Urinary bladder (tissue), 4 donors: Measurements from ENCODE around the gene NACC1. TPM values are rescaled to one million over a fixed set of nuclear protein-coding genes. Genes with fewer than 3 reads are reported as not detected.
"Not testable (repeated sequence)": the region's sequence is repeated elsewhere in the genome, so short reads cannot be mapped to it uniquely, and the experiment has no call there.

Source experiments
- DNase-seq: peaks from one replicate; pipeline ENCODE4 v3.0.0-alpha.2; 2015; ENCODE audit errors: extremely low spot score
- H3K27ac ChIP-seq: one replicate; pipeline ENCODE4 v1.5.1; 2013; ENCODE audit warnings: low read depth, mild to moderate bottlenecking, moderate library complexity
- H3K36me3 ChIP-seq: one replicate; pipeline ENCODE4 v1.6.1; 2013; ENCODE audit warnings: mild to moderate bottlenecking, moderate library complexity; ENCODE audit not compliant: insufficient read depth
- H3K4me1 ChIP-seq: one replicate; pipeline ENCODE4 v1.6.1; 2013; ENCODE audit warnings: mild to moderate bottlenecking, moderate library complexity; ENCODE audit not compliant: insufficient read depth
- H3K4me3 ChIP-seq: one replicate; pipeline ENCODE4 v1.5.1; 2013; ENCODE audit warnings: low read depth, low read length
- WGBS: extraction: QIAGEN DNeasy Blood & Tissue Kit; methylation state at CpG from one replicate; pipeline ENCODE4 v1.1.7; 2013; 5-methylcytosine and 5-hydroxymethylcytosine counted together
- polyA plus RNA-seq: library from polyadenylated mRNA; stranded (reverse); fragments of 200-250 nt; gene quantifications from one replicate; pipeline ENCODE4 v1.2.3, GENCODE V29; 2013
- total RNA-seq: library from RNA; depleted of rRNA; stranded (reverse); fragments of >200 nt; gene quantifications from one replicate; pipeline ENCODE4 v1.2.3, GENCODE V29; 2014
- donor health status: healthy with polysubstance abuse.
- donor health status: healthy.

NACC1 gene
- total and polyA plus RNA-seq, 2 donors, result 10.2 to 25.7 TPM

- Histone ChIP-seq H3K4me1 (no peaks in the 10 kb centered on the region), H3K27ac (peak overlapping the region; percentile 91), H3K36me3 (no peaks in the 10 kb centered on the region), H3K4me3 (peak overlapping the region; percentile 28)
- whole genome bisulfite sequencing, result 13% methylated on average over 55 of the region's 55 CpGs
- peak; percentile 40 for DNase-seq
Measured at GRCh38 chr19:13155472-13156359, 37.7 kb downstream of the NACC1 start.

GRCh38 chr19:13159713-13160112, 41.6 kb downstream of the NACC1 start:
- Histone ChIP-seq H3K4me3 (no peak overlapping the region), H3K27ac (no peak overlapping the region), H3K4me1 (peaks cover 5% of the 10 kb centered on the region), H3K36me3 (no peaks in the 10 kb centered on the region)
- no peak for DNase-seq
- 94% methylated on average over 3 of the region's 3 CpGs for WGBS

- Histone ChIP-seq H3K36me3 (no peaks in the 10 kb centered on the region), H3K4me3 (no peak overlapping the region), H3K27ac (no peak overlapping the region), H3K4me1 (peaks cover 5% of the 10 kb centered on the region)
- DNase-seq, result no peak
- WGBS, result 75% methylated on average over 1 of the region's 1 CpG
Measured at GRCh38 chr19:13160557-13160956, 42.5 kb downstream of the NACC1 start.

- H3K27ac ChIP-seq, result peak overlapping the region; percentile 86
- 2% methylated on average over 58 of the region's 58 CpGs for WGBS
- H3K4me3 ChIP-seq, result peak overlapping the region; percentile 23
- H3K4me1 ChIP-seq, result peaks cover 5% of the 10 kb centered on the region
- DNase-seq, result peak; percentile 94
- no peaks in the 10 kb centered on the region for H3K36me3 ChIP-seq
Measured at GRCh38 chr19:13162724-13163608, 44.9 kb downstream of the NACC1 start.

DNA sequence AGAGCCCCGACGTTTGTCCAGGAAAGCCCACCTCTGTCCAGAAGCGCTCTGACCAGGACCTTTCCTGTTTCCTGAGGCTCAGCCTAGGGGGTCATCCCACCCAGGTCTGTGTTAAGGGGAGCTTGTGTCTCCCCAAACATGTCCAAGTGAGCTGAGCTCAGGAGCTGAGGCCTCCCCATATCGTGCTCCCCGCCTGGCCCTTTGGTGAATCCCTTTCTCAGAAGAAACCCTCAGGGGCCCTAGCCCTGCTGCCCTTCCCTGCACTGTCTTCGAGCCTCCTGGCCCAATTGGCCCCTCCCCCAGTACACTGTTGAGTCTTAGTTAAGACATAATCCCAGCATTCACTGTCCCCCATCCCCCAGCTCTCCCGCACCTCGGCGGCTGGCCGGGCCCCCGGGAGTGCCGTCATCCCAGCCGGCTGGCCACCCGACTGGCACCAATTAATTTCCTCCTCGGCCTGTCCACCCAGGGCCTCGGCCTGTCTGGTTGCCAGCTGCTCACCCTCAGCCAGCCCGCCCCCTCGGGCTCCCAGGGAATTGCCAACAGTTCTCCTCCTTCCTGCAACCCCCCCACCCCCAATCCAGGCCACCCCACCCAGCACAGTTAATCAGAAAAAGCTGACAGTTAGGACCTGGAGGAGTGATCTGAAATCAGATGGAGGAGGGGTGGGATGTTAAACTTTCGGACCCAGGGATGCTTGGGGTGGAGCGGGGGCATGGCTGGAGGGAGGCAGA, 45.7 kb downstream of the NACC1 start:
- WGBS, result 4% methylated on average over 20 of the region's 20 CpGs
- Histone ChIP-seq H3K4me3 (peak overlapping the region; percentile 11), H3K36me3 (no peaks in the 10 kb centered on the region), H3K4me1 (peaks cover 5% of the 10 kb centered on the region), H3K27ac (peak overlapping the region; percentile 81)
- DNase-seq, result peak; percentile 55

DNA sequence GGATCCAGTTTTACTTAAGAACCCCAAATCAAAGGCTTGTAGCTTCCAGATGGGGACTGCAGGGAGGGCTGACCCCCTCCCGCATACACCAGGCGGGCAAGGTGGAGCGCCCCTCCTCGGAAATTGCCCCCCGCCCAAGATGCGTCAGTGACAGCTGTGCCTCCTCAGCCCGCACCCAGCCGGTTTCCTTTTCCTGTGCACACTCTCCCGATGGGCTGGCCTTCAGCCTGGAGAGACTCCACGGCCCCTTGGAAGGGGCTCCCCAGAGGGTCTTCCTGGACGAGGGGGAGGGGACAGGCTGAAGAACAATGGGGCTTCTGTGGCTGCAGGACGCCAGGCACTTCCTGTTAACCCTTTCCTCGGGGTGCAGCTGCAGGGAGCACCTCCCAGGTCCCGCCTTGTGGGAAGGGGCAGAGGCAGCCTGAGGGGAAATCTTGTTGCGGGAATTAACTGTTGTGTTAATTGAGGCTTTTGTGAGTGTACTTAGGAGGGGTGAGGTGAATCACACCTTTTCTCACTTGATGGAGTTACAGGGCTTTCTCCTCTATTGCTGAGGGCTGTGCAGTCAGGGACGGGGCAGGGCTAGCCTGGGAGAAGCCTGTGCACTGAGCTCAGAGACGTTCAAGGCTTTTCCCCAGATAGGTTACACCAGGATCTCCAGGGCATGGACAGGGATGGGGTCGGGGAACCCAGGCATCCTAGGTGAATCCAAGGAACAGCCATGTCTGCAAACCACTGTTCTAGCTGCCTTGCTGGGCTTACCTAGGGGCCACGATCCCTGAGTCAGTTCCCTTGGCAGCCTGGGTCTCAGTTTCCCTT, 46.5 kb downstream of the NACC1 start:
- H3K27ac ChIP-seq, result peak overlapping the region; percentile 81
- no peaks in the 10 kb centered on the region for H3K36me3 ChIP-seq
- DNase-seq, result peak; percentile 86
- peaks cover 5% of the 10 kb centered on the region for H3K4me1 ChIP-seq
- 22% methylated on average over 19 of the region's 19 CpGs for WGBS
- peak overlapping the region; percentile 11 for H3K4me3 ChIP-seq

- H3K27ac ChIP-seq, result peak overlapping the region; percentile 81
- no peak for DNase-seq
- WGBS, result 78% methylated on average over 19 of the region's 19 CpGs
- H3K36me3 ChIP-seq, result no peaks in the 10 kb centered on the region
- H3K4me3 ChIP-seq, result no peak overlapping the region
- peaks cover 5% of the 10 kb centered on the region for H3K4me1 ChIP-seq
Measured at GRCh38 chr19:13165162-13165997, 47.3 kb downstream of the NACC1 start.

DNA sequence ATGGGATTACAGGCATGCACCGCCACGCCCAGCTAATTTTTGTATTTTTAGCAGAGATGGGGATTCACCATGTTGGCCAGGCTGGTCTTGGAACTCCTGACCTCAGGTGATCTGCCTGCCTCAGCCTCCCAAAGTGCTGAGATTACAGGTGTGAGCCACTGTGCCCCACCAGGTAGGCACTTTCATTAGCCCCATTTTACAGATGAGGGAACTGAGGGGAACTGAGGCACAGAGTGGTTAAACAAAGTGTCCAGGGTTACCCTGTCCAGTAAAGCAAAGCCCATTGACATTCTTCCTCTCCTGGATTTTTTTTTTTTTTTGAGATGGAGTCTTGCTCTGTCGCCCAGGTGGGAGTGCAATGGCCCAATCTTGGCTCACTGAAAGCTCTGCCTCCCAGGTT, 48.1 kb downstream of the NACC1 start:
- H3K4me1 ChIP-seq, DNase-seq, H3K4me3 ChIP-seq, H3K36me3 ChIP-seq, H3K27ac ChIP-seq: not testable (repeated sequence)
- WGBS, result 96% methylated on average over 3 of the region's 3 CpGs

- H3K4me3 ChIP-seq, result no peak overlapping the region
- peaks cover 4% of the 10 kb centered on the region for H3K4me1 ChIP-seq
- peak overlapping the region; percentile 28 for H3K27ac ChIP-seq
- WGBS, result 82% methylated on average over 5 of the region's 5 CpGs
- no peak for DNase-seq
- H3K36me3 ChIP-seq, result no peaks in the 10 kb centered on the region
Measured at GRCh38 chr19:13169769-13170168, 51.7 kb downstream of the NACC1 start.

DNA sequence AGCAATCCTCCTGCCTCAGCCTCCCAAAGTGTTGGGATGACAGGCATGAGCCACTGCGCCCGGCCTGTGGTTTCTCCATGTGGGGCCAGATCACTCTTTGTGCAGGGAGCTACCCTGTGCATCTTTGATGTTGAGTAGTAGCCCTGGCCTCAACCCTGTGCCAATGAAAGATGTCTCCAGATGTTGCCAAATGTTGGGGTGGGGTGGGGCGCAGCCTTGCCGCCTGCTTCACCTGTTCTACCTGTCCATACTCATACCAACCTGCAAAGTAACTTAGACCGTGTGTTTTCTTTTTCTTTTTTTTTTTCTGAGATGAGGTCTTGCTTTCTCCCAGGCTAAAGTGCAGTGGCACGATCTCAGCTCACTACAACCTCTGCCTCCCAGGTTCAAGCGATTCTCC, 53.1 kb downstream of the NACC1 start:
- Histone ChIP-seq H3K27ac (no peak overlapping the region), H3K36me3 (no peaks in the 10 kb centered on the region), H3K4me3 (no peak overlapping the region), H3K4me1 (peaks cover 4% of the 10 kb centered on the region)
- 92% methylated on average over 7 of the region's 7 CpGs for WGBS
- DNase-seq, result no peak

GRCh38 chr19:13172346-13173138, 54.5 kb downstream of the NACC1 start:
- H3K27ac ChIP-seq, result peak overlapping the region; percentile 70
- WGBS, result 30% methylated on average over 18 of the region's 18 CpGs
- H3K36me3 ChIP-seq, result no peaks in the 10 kb centered on the region
- no peak for DNase-seq
- no peak overlapping the region for H3K4me3 ChIP-seq
- H3K4me1 ChIP-seq, result peaks cover 4% of the 10 kb centered on the region
